Activated CD8-positive, alpha-beta memory T cell treated with anti-CD3 and anti-CD28 coated beads for 48 hours (primary cell): ENCODE results near the gene CCT8.
"Not testable (repeated sequence)": the region's sequence is repeated elsewhere in the genome, so short reads cannot be mapped to it uniquely, and the experiment has no call there.

ENCODE experiments used
- DNase-seq, 3 experiments: peaks; one replicate each; pipeline ENCODE4 v3.0.0-alpha.2; 2020; ENCODE audit warnings: low read depth in 2 of 3, low spot score in 2 of 3

CCT8 gene

DNA sequence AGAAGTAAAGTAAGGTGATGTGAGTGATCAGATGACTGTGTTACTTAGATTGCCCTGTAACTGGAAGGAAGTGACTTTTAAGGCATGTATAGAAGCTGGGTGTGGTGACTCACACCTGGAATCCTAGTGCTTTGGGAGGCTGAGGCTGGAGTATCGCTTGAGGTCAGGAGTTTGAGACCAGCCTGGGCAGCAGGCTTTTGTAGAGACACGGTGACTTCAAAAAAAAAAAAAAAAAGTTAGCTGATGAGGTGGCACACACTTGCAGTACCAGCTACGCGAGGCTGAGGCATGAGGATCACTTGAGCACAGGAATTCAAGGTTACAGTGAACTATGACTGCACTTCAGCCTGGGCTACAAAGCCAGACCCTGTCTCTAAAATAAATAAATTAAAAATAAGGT, 51.3 kb downstream of the CCT8 start:
- DNase-seq: no peak

GRCh38 chr21:29018540-29018939, 54.9 kb downstream of the CCT8 start:
- DNase-seq: no peak

DNA sequence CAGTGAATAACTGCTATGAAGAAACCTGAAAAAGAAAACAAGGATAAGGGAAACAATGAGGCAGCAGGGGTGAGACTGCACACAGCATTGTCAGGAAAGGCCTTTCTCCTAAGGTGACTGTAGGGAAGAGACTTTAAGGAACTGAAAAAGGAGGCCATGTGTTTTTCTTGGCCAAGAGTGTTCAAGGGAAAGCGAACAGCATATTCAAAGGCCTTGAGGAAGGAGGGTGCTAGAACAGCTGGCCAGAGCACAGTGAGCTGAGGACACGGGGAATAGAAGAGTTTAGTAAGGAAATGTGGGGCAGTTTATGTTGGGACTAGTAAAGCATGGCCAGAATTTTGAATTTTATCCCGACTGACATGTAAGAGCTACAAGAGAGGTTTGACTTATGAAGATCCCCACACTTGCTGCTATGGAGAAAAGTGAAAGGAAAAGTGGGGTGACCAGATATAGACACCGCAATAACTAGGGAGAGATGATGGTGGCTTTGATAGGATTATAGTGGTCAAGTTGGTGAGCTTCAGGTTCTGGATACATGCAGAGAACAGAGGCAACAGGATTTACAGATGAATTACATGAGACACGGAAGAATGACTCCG, 55.7 kb downstream of the CCT8 start:
- DNase-seq: no peak

DNA sequence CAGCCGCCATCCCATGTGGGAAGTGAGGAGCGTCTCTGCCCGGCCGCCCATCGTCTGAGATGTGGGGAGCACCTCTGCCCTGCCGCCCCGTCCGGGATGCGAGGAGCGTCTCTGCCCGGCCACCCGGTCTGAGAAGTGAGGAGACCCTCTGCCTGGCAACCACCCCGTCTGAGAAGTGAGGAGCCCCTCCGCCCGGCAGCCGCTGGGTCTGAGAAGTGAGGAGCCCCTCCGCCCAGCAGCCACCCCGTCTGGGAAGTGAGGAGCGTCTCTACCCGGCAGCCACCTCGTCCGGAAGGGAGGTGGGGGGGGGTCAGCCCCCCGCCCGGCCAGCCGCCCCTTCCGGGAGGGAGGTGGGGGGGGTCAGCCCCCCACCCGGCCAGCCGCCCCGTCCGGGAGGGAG, 62.2 kb downstream of the CCT8 start:
- DNase-seq: not testable (repeated sequence)

DNA sequence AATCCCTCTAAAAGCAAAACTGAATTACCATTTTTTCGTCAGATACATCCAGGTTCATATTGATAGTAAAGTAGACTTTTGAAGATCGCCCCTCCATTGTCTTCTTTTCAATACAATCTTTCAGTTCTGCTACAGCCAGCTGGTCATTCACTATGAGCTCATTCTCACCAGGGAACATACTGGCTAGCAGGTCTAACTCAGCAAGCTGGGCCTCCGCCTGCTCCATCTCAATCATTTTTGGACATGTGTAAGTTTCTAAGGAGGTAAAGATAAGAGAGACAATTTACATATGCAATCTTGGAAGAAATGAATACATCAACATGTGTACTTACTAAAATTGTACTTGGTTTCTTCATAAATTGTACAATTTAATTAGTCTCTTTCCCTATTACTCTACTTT, 65.1 kb downstream of the CCT8 start:
- no peak for DNase-seq

DNA sequence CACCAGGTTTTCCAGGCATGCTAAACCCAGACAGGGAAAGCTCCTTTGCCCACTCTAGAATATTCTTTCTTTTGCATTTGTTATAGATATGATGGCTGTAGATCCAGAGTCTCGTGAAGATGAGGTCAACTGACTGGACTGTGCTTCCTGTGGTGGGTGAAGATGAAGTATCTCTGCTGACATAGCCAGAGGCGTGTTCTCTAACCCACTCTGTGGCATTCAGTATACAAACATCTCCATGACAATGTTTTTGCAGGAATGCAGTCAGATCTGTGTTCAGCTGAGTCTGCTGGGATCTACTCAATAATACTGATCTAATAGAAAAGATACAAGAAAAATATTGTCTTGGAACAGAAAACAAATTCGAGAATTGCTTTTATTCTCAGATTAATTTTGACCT, 65.6 kb downstream of the CCT8 start:
- DNase-seq: no peak

GRCh38 chr21:29007135-29007534, 66.3 kb downstream of the CCT8 start:
- DNase-seq: no peak
